ENCODE measurements around the gene RORC. TPM values are rescaled to one million over a fixed set of nuclear protein-coding genes. Genes with fewer than 3 reads are reported as not detected.

Gene RORC
- polyA plus RNA-seq, 3 donors, result 0.03 TPM; not detected in 2

DNA sequence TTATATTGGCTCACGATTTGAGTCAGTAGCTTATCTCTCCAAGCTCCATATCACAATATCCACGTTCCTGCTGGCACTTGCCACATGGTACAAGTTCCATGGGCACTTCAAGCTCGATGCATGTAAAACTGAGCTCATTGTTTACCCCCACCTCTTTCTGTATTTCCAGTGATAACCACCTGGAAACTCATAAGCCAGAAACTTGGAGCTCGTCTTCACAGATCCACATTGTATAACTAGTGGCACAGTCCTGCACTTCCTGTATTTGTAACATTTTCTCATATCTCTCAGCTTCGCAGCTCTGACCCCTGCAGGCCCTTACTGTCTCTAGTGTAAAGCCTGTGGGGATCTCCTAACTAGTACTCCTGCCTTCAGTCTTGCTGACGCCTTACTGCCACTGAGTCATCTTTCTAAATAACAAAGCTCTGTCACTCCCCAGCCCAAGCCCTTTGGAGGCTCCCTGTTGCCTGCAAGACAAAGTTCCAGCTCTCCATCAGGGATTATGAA lies 14.5 kb upstream of the RORC start:
- WGBS (ENCODE audit: insufficient coverage), result 66% methylated on average over 6 of the region's 6 CpGs
- Histone ChIP-seq H3K9ac (ENCODE audit: insufficient read depth, low read length, poor library complexity, severe bottlenecking) (no peak overlapping the region), H2AFZ (ENCODE audit: insufficient read depth, low read depth, low read length, poor library complexity, severe bottlenecking) (no peak overlapping the region), H3K27me3 (ENCODE audit: control insufficient read depth in 2 of 2, insufficient read depth in 2 of 2, low read length in 2 of 2) (peaks cover 18 to 66% of the 10 kb centered on the region in 2 donors), H3K4me1 (ENCODE audit: control insufficient read depth in 1 of 2, insufficient read depth in 2 of 2, low read length in 2 of 2) (no peaks in the 10 kb centered on the region), H3K36me3 (replicated peaks in 1 of 2; ENCODE audit: control insufficient read depth in 1 of 2, insufficient read depth in 2 of 2, low read length in 2 of 2) (no peaks in the 10 kb centered on the region), H3K4me3 (replicated peaks in 1 of 3; ENCODE audit: low read depth in 2 of 3, low read length in 3 of 3) (no peak overlapping the region), H3K9me3 (replicated peaks in 1 of 2; ENCODE audit: control insufficient read depth in 1 of 2, insufficient read depth in 1 of 2, low read length in 2 of 2) (no peaks in the 10 kb centered on the region), H3K79me2 (ENCODE audit: insufficient read depth, low read length) (no peaks in the 10 kb centered on the region), H3K4me2 (replicated peaks; ENCODE audit: extremely low read depth, low read length, poor library complexity, severe bottlenecking) (no peak overlapping the region), H3K27ac (ENCODE audit: low read depth in 1 of 2, low read length in 2 of 2) (no peak overlapping the region), H4K20me1 (ENCODE audit: insufficient read depth, low read length) (no peaks in the 10 kb centered on the region)
- H3K27ac Mint-ChIP-seq, result no peak overlapping the region
- H3K27me3 Mint-ChIP-seq (ENCODE audit: low read depth in 3 of 3), result peaks cover 41 to 56% (median 46%) of the 10 kb centered on the region in 3 donors
- no peaks in the 10 kb centered on the region for H3K36me3 Mint-ChIP-seq
- no peaks in the 10 kb centered on the region for H3K9me3 Mint-ChIP-seq
- H3K4me1 Mint-ChIP-seq, result peaks cover 7% of the 10 kb centered on the region
- DNase-seq, result peak in 1 of 3 donors; percentile 33
- peak overlapping the region in 1 of 2 donors; percentile 42 for H3K4me3 Mint-ChIP-seq
- intact Hi-C loops (cut with micrococcal nuclease), result no loop called here
- TF ChIP-seq, protein P1, sequence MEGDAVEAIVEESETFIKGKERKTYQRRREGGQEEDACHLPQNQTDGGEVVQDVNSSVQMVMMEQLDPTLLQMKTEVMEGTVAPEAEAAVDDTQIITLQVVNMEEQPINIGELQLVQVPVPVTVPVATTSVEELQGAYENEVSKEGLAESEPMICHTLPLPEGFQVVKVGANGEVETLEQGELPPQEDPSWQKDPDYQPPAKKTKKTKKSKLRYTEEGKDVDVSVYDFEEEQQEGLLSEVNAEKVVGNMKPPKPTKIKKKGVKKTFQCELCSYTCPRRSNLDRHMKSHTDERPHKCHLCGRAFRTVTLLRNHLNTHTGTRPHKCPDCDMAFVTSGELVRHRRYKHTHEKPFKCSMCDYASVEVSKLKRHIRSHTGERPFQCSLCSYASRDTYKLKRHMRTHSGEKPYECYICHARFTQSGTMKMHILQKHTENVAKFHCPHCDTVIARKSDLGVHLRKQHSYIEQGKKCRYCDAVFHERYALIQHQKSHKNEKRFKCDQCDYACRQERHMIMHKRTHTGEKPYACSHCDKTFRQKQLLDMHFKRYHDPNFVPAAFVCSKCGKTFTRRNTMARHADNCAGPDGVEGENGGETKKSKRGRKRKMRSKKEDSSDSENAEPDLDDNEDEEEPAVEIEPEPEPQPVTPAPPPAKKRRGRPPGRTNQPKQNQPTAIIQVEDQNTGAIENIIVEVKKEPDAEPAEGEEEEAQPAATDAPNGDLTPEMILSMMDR (IDR thresholded peaks at IDR 0.05), result no peak

DNA sequence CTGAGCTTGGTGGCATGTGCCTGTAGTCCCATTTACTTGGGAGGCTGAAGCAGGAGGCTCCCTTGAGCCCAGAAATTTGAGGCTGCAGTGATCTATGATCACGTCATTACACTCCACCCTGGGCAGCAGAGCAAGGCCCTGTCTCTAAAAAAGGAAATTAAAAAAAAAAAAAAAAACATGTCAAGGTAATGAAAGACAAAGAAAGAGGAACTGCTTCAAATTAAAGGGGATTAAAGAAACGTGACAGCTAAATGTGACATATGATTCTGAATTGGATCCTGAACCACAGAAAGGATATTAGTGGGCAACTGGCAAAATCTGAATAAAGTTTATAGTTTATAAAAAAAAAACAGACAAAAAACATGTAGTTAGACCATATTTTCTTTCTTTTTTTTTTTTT lies 11.8 kb upstream of the RORC start:
- Mint-ChIP-seq H3K9me3 (peaks cover 0 to 12% (median 10%) of the 10 kb centered on the region in 7 donors), H3K27me3 (ENCODE audit: low read depth in 3 of 3) (peaks cover 59 to 66% (median 60%) of the 10 kb centered on the region in 3 donors), H3K27ac (no peak overlapping the region), H3K4me1 (peaks cover 21% of the 10 kb centered on the region), H3K4me3 (no peak overlapping the region), H3K36me3 (peaks cover 2 to 5% of the 10 kb centered on the region in 2 donors)
- Histone ChIP-seq H4K20me1 (ENCODE audit: insufficient read depth, low read length) (no peaks in the 10 kb centered on the region), H3K9ac (ENCODE audit: insufficient read depth, low read length, poor library complexity, severe bottlenecking) (no peak overlapping the region), H3K4me3 (replicated peaks in 1 of 3; ENCODE audit: low read depth in 2 of 3, low read length in 3 of 3) (no peak overlapping the region), H3K79me2 (ENCODE audit: insufficient read depth, low read length) (no peaks in the 10 kb centered on the region), H3K27ac (ENCODE audit: low read depth in 1 of 2, low read length in 2 of 2) (no peak overlapping the region), H3K9me3 (replicated peaks in 1 of 2; ENCODE audit: control insufficient read depth in 1 of 2, insufficient read depth in 1 of 2, low read length in 2 of 2) (peaks cover 0 to 18% of the 10 kb centered on the region in 2 donors), H2AFZ (ENCODE audit: insufficient read depth, low read depth, low read length, poor library complexity, severe bottlenecking) (no peak overlapping the region), H3K4me2 (replicated peaks; ENCODE audit: extremely low read depth, low read length, poor library complexity, severe bottlenecking) (no peak overlapping the region), H3K4me1 (ENCODE audit: control insufficient read depth in 1 of 2, insufficient read depth in 2 of 2, low read length in 2 of 2) (peaks cover 16 to 18% of the 10 kb centered on the region in 2 donors), H3K36me3 (replicated peaks in 1 of 2; ENCODE audit: control insufficient read depth in 1 of 2, insufficient read depth in 2 of 2, low read length in 2 of 2) (no peaks in the 10 kb centered on the region), H3K27me3 (ENCODE audit: control insufficient read depth in 2 of 2, insufficient read depth in 2 of 2, low read length in 2 of 2) (peaks cover 36 to 71% of the 10 kb centered on the region in 2 donors)
- intact Hi-C loops (cut with micrococcal nuclease), result no loop called here
- no peak for DNase-seq
- WGBS (ENCODE audit: insufficient coverage), result no CpG with 5 or more reads among the region's 2 CpGs
- TF ChIP-seq, protein P1 (IDR thresholded peaks at IDR 0.05), result no peak
